GM13977 (cell line): ENCODE measurements around the gene SLC19A1.

Experiments
- DNase-seq: peaks from one replicate; pipeline ENCODE4 v3.0.0; 2012; ENCODE audit warnings: low spot score
- CTCF ChIP-seq: IDR thresholded peaks from 2 replicates; pipeline ENCODE4 v1.5.1; 2012; ENCODE audit warnings: mild to moderate bottlenecking, control low read depth; ENCODE audit not compliant: insufficient read depth; ENCODE audit errors: extremely low read depth, missing control alignments
- in situ Hi-C: fragments of 300-500 bp; cut with MboI; formaldehyde crosslinking; loops from one replicate; pipeline ENCODE4 v1.12.0; 2022; ENCODE audit warnings: low sequenced_read_pairs, low pct_unique_long_range_greater_than_20kb, mixed read lengths, inconsistent platforms; ENCODE audit not compliant: unreplicated experiment

The SLC19A1 gene

DNA sequence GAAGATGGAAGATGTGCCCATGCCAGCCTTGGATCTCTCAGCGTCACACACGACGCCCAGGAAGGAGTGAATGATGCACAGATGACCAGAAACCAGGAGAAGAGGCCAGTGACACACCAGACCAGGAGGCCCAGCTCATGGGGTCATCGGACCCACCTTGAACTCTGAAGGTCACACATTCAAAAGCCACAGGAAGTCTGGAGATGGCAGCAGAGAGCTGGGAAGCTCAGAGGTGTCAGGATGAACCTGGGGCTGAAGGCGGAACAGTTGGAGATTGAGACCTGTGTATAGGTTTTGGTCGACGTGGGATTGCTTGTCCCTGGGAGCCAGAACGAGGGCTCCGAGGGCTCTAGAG lies 43.6 kb downstream of the SLC19A1 start:
- in situ Hi-C loops, result no loop called here
- DNase-seq, result no peak
- TF ChIP-seq CTCF, result no peak

DNA sequence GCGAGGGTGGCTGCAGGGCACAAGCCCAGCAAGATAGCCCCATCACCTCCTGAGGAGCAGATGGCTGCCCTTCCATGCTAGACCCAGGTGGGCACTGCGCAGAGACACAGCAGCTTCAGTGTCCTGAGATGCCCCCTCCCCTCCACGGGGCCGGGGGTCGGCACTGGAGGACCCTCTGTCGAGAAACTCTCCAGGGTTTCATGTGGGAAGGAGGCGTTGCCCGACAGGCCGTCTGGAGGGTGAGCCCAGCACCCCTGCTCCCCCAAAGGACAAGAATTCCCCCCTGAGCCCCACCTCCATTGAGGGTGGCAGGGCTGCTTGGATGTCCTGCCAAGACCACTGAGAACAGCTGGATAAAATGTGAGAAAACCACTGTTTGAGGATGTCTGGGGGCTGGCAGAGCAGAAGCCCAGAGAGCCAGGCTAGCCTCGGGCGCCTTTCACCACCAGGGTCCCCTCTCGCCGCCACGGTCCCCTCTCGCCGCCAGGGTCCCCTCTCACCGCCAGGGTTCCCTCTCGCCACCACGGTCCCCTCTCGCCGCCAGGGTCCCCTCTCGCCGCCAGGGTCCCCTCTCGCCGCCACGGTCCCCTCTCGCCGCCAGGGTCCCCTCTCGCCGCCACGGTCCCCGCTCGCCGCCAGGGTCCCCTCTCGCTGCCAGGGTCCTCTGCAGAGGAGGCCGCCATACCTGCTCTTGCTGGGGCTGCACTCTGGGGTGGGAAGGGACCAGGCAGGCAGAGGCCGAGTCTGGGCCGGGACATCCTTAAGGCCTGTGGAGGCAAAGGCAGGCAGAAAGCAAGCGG lies 44.2 kb downstream of the SLC19A1 start:
- no peak for TF ChIP-seq CTCF
- no peak for DNase-seq
- in situ Hi-C loops, result no loop called here

DNA sequence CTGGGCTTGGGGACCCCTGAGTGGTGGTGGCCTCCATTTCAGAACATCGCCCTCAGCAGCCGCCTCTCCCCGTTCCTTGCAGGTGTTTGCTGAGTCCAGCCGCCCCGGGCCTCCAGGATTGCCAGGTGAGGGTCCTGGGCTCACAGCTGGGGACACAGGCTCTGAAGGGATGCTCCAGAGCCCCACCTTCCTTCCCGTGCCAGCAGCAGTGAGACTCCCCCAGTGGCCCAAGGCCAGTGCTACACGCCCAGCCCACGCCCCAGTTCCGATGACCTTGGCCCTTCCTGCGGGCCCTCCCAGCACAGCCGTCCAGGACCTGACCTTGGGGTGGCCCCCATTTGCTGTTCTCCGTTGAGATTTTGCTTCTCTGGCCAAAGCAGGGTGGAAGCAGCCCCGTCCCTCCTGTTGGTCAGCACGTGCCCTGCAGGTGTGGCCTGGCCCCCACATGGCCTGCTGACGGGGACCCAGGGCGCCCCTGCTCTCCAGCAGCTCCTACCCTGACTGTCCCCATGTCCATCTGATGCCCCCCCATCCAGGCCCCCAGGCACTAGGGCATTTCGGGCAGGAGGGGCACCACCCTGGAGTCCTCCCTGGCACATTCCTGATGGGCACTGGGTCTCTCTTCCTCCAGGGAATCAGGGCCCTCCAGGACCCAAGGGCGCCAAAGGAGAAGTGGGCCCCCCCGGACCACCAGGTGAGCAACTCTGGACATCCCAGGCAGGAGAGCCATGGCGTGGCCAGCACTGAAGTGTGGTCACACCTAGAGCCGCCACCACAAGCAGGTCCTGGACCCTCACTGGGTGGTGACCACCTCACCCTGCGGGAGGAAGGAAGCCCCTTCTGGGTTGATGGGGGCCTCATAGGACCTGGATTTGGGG lies 45.0 kb downstream of the SLC19A1 start:
- no peak for TF ChIP-seq CTCF
- no peak for DNase-seq
- in situ Hi-C loops, result no loop called here

DNA sequence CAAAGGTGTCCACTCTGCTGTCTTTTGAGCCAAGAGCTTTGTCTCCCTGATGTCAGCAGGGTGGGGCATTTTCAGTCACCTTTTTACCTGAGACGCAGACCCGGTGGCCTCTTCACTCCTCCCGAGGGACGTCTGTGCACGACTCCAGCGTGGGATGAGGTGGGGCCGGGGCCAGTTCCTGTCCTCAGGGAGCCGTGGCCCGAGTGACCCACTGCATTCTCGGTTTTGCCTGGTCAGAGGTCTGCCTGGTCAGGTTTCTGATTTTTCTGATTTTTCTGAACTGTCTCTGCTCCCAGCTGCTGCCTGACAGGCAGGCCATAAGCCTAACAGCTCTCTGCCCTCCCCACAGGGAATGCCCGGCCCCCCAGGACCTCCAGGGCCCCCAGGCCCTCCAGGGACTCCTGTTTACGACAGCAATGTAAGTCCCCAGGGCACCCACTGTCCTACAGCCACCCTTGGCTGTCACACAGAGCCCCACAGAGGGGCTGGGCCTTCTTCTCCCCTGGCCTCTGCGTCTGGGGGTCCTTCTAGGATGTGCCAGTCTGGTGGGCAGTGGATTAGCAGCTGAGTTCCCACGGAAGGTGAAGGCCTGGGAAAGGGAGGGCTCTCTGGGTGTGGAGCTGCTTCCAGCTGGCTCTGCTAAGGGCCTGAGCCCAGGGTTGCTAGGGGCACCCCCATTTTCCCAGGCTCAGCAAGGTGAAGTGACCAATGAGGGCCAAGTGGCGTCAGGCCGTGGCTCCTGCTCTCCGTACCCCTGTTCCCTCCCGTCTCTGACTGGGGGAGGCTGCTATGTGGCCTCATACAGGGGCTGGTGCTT lies 45.9 kb downstream of the SLC19A1 start:
- DNase-seq, result no peak
- in situ Hi-C loops, result no loop called here
- no peak for TF ChIP-seq CTCF

DNA sequence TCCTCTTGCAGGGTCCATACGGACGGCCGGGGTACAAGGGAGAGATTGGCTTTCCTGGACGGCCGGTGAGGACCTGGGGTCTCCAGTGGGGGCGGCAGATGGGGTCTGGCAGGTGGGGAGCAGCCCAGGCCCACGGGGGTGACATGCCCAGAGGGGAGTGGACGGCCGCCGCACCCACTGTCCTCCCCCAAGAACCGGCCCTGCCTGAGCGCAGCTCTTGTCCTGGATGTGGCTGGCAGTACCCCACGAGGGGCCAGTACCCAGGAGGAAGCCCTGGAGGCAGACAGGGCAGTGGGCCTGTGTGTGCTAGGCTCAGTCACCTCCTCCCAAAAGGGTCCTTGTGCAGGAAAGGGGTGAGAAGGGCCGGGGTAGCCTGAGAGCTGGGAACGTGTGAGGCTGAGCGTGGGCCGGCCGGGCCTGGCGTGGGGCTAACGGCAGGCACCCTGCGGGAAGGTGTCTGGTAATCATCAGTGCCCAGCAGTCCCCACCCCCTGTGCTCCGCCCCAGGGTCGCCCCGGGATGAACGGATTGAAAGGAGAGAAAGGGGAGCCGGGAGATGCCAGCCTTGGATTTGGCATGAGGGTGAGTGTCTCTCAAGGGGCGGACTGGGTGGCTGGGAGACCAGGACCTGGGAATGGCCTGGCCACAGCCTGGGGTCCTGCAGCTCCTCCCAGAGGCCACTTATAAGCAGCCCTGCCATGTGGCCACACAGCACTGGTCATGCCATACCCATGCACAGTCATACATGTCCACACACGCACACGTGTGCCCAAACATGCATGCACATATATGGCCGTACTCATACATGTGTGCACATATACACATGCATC lies 47.2 kb downstream of the SLC19A1 start:
- in situ Hi-C loops, result no loop called here
- no peak for TF ChIP-seq CTCF
- DNase-seq, result no peak
